ELR (cell line): ENCODE results near the gene GTPBP6.
"Not testable (repeated sequence)": the region's sequence is repeated elsewhere in the genome, so short reads cannot be mapped to it uniquely, and the experiment has no call there.

Experiments
- DNase-seq: peaks from one replicate; pipeline ENCODE4 v3.0.0-alpha.2; 2015; ENCODE audit warnings: low read depth

Gene GTPBP6

GRCh38 chrX:351736-352135 lies 33.1 kb upstream of the GTPBP6 start:
- DNase-seq, result no peak

GRCh38 chrX:351324-351641 lies 32.7 kb upstream of the GTPBP6 start:
- not testable (repeated sequence) for DNase-seq

- DNase-seq, result no peak
These were observed 32.1 kb upstream of the GTPBP6 start for GRCh38 chrX:350534-351323.

- DNase-seq, result no peak
These were observed 31.5 kb upstream of the GTPBP6 start for GRCh38 chrX:350148-350533.

GRCh38 chrX:349702-350101 lies 31.1 kb upstream of the GTPBP6 start:
- no peak for DNase-seq

GRCh38 chrX:349196-349595 lies 30.6 kb upstream of the GTPBP6 start:
- no peak for DNase-seq

- no peak for DNase-seq
These were observed 30.0 kb upstream of the GTPBP6 start for GRCh38 chrX:348461-349117.

GRCh38 chrX:347351-348117 lies 28.9 kb upstream of the GTPBP6 start:
- DNase-seq, result no peak

- DNase-seq, result no peak
These were observed 27.6 kb upstream of the GTPBP6 start for GRCh38 chrX:346034-346813.

GRCh38 chrX:345020-345925 lies 26.7 kb upstream of the GTPBP6 start:
- DNase-seq, result no peak

GRCh38 chrX:344371-344901 lies 25.8 kb upstream of the GTPBP6 start:
- no peak for DNase-seq

- no peak for DNase-seq
These were observed 23.0 kb upstream of the GTPBP6 start for GRCh38 chrX:341541-342101.

GRCh38 chrX:340641-341423 lies 22.2 kb upstream of the GTPBP6 start:
- DNase-seq, result no peak

- no peak for DNase-seq
These were observed 21.5 kb upstream of the GTPBP6 start for GRCh38 chrX:340121-340520.

- no peak for DNase-seq
These were observed 20.3 kb upstream of the GTPBP6 start for GRCh38 chrX:338836-339400.

GRCh38 chrX:338281-338835 lies 19.8 kb upstream of the GTPBP6 start:
- DNase-seq, result no peak

GRCh38 chrX:337331-337831 lies 18.8 kb upstream of the GTPBP6 start:
- no peak for DNase-seq

- DNase-seq, result no peak
These were observed 17.6 kb upstream of the GTPBP6 start for GRCh38 chrX:336227-336626.

GRCh38 chrX:335758-336155 lies 17.2 kb upstream of the GTPBP6 start:
- no peak for DNase-seq
